OCI-LY7 (cell line): ENCODE results near the gene ARHGAP26. TPM values are rescaled to one million over a fixed set of nuclear protein-coding genes. Genes with fewer than 3 reads are reported as not detected.

Experiments used
- BruUV-seq: library from RNA; stranded (reverse); fragments of 400-500 nt; replicated peaks from 2 replicates; lab custom pipeline; 2021; lab: Mats Ljungman, UMichigan
- CTCF ChIA-PET: fragments of 300-600 bp; sonication (Branson Sonifier 250); formaldehyde crosslinking; loops from one replicate; lab custom pipeline; 2022; ENCODE audit warnings: antibody characterized with exemption; ENCODE audit not compliant: unreplicated experiment; lab: Charles Lee
- POLR2A ChIA-PET: fragments of 300-600 bp; sonication (Branson Sonifier 250); formaldehyde crosslinking; loops from one replicate; lab custom pipeline; 2022; ENCODE audit warnings: antibody characterized with exemption; lab: Charles Lee
- DNase-seq: peaks from one replicate; pipeline ENCODE4 v3.0.0-alpha.2; 2015; ENCODE audit warnings: low spot score
- H2AFZ ChIP-seq: fragments of 200-600 bp; sonication (generic), shearing (Covaris generic); 2 replicates; pipeline ENCODE4 v1.6.1; 2014; ENCODE audit warnings: mild to moderate bottlenecking, antibody characterized with exemption, low read length, moderate library complexity
- H3K27ac ChIP-seq: fragments of 200-600 bp; sonication (generic); 2 replicates; pipeline ENCODE4 v1.5.1; 2014; ENCODE audit warnings: mixed run types, low read depth, mild to moderate bottlenecking, moderate library complexity, low read length, inconsistent platforms; ENCODE audit not compliant: poor library complexity, severe bottlenecking
- H3K36me3 ChIP-seq: fragments of 200-600 bp; sonication (generic); 2 replicates; pipeline ENCODE4 v1.6.1; 2014; ENCODE audit warnings: mild to moderate bottlenecking, antibody characterized with exemption, low read length, moderate library complexity, mixed read lengths; ENCODE audit not compliant: insufficient read depth
- H3K4me1 ChIP-seq: fragments of 200-600 bp; sonication (generic); 2 replicates; pipeline ENCODE4 v1.5.1; 2014; ENCODE audit warnings: mild to moderate bottlenecking, low read length; ENCODE audit not compliant: insufficient read depth, poor library complexity, severe bottlenecking
- H3K4me2 ChIP-seq: fragments of 200-600 bp; sonication (generic); 2 replicates; pipeline ENCODE4 v1.6.1; 2014; ENCODE audit warnings: mild to moderate bottlenecking, low read length
- H3K4me3 ChIP-seq: fragments of 200-600 bp; sonication (generic); 2 replicates; pipeline ENCODE4 v1.5.1; 2014; ENCODE audit warnings: mild to moderate bottlenecking, low read depth, low read length; ENCODE audit not compliant: poor library complexity, severe bottlenecking
- H3K79me2 ChIP-seq: fragments of 200-600 bp; sonication (generic); 2 replicates; pipeline ENCODE4 v1.6.1; 2016; ENCODE audit warnings: low read depth, mild to moderate bottlenecking, low read length, moderate library complexity, mixed read lengths; ENCODE audit not compliant: insufficient read depth
- H3K9me2 ChIP-seq: fragments of 200-600 bp; sonication (generic); 2 replicates; pipeline ENCODE4 v1.6.1; 2016; ENCODE audit warnings: mild to moderate bottlenecking, low read length, mixed read lengths; ENCODE audit not compliant: insufficient read depth
- H3K9me3 ChIP-seq: fragments of 200-600 bp; sonication (generic); 2 replicates; pipeline ENCODE4 v1.6.1; 2014; ENCODE audit warnings: mild to moderate bottlenecking, mixed run types, low read length, mixed read lengths
- H4K20me1 ChIP-seq: fragments of 200-600 bp; sonication (generic); 2 replicates; pipeline ENCODE4 v1.6.1; 2014; ENCODE audit warnings: mild to moderate bottlenecking, antibody characterized with exemption, low read length, moderate library complexity, mixed read lengths; ENCODE audit not compliant: insufficient read depth
- CTCF ChIP-seq: fragments of 200-600 bp; sonication (generic); conservative IDR thresholded peaks from 2 replicates; pipeline ENCODE4 v1.5.1; 2014; ENCODE audit warnings: mild to moderate bottlenecking, antibody characterized with exemption, low read length, moderate library complexity, mixed read lengths
- EZH2phosphoT487 ChIP-seq: fragments of 200-600 bp; sonication (generic); IDR thresholded peaks from 2 replicates; pipeline ENCODE4 v1.6.1; 2018; ENCODE audit warnings: low read depth, borderline replicate concordance, mild to moderate bottlenecking, mixed run types, antibody characterized with exemption, low read length, moderate library complexity, mixed read lengths
- intact Hi-C: fragments of 100-400 bp; cut with micrococcal nuclease; formaldehyde crosslinking; loops from one replicate; pipeline ENCODE4 v1.10.0; 2022; ENCODE audit not compliant: unreplicated experiment
- total RNA-seq, 2 experiments: library from RNA; depleted of rRNA in 1 of 2; stranded (reverse); fragments of >200 nt in 1 of 2; shearing (Covaris generic) in 1 of 2; gene quantifications; 2 replicates each; pipeline ENCODE4 v1.2.3, GENCODE V29; 2014 to 2022

Gene ARHGAP26
- total RNA-seq, 2 experiments from 2014 or later: 7.0 to 19.1 TPM

- intact Hi-C loops: no loop called here
- no peak overlapping the region for H3K4me3 ChIP-seq
- H4K20me1 ChIP-seq: no peaks in the 10 kb centered on the region; the same call in 1 of the 2 replicates
- ChIA-PET CTCF (no interaction called here), POLR2A (interaction anchor here (0.9 kb wide), 1 partner anchor 15 kb away, joined by 3 read pairs; no protein-coding TSS in a partner anchor)
- H3K79me2 ChIP-seq: no peaks in the 10 kb centered on the region
- no peak overlapping the region for H3K4me2 ChIP-seq
- H3K4me1 ChIP-seq: no peaks in the 10 kb centered on the region
- no peak for DNase-seq
- no peaks in the 10 kb centered on the region for H3K9me2 ChIP-seq
- BruUV-seq: no TSS peak
- H2AFZ ChIP-seq: no peak overlapping the region
- H3K9me3 ChIP-seq: no peaks in the 10 kb centered on the region
- TF ChIP-seq EZH2phosphoT487 (no peak), CTCF (no peak)
- H3K27ac ChIP-seq: no peak overlapping the region
- no peaks in the 10 kb centered on the region for H3K36me3 ChIP-seq
These were observed 402.6 kb downstream of the ARHGAP26 start for GRCh38 chr5:143172739-143173138.

GRCh38 chr5:143173139-143173889, 403.1 kb downstream of the ARHGAP26 start:
- CTCF ChIA-PET: no interaction called here
- BruUV-seq: no TSS peak
- Histone ChIP-seq H3K9me3 (no peaks in the 10 kb centered on the region), H3K36me3 (no peaks in the 10 kb centered on the region), H4K20me1 (no peaks in the 10 kb centered on the region), H3K4me3 (no peak overlapping the region), H3K9me2 (no peaks in the 10 kb centered on the region), H2AFZ (no peak overlapping the region), H3K27ac (no peak overlapping the region), H3K4me2 (no peak overlapping the region), H3K4me1 (no peaks in the 10 kb centered on the region), H3K79me2 (no peaks in the 10 kb centered on the region)
- no peak for TF ChIP-seq CTCF
- TF ChIP-seq EZH2phosphoT487: no peak
- DNase-seq: no peak
- intact Hi-C loops: no loop called here
- POLR2A ChIA-PET: interaction anchor here (0.6 to 0.9 kb wide), 3 partner anchors 15 to 687 kb away, joined by 3 read pairs; no protein-coding TSS in a partner anchor
